ENCODE results near the gene CBX3. TPM values are rescaled to one million over a fixed set of nuclear protein-coding genes. Genes with fewer than 3 reads are reported as not detected.

The CBX3 gene
- total and polyA plus RNA-seq, 12 donors, result 35.2 to 203 (median 87.8) TPM

DNA sequence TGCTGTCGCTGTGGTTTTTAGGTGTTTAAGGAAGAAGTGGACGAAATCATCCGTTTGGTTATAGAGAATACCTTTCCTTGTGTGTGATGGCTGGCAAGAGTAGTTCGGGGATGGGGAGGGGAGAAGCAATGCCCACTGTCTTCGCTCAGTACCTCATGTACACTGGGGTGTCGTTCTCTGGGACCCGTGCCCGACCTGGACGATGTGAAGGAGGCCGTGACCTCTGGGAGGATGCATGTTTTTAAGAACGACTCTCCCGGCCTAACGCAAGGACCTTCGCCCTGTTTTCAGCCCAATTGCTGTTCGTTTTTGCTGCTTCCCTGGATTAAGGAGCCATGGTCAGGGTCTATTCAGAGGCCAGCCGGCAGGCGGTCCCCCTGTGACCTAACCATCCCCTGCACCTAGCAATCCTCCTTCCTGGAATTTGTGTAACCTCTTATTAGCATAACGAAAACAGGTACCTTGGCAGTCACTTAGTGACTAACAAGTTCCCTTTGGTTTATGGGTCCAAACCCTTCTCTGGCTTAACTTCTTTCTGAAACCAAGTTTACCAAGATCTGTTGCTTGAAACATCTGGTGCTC is 48.2 kb upstream of the CBX3 start:
- Histone ChIP-seq H3K27me3 (peaks cover 17% of the 10 kb centered on the region), H3K36me3 (replicated peaks in 1 of 2) (no peaks in the 10 kb centered on the region), H3K4me1 (replicated peaks in 1 of 2) (peaks cover 0 to 6% of the 10 kb centered on the region in 2 donors), H3K9me3 (replicated peaks in 1 of 3) (no peaks in the 10 kb centered on the region), H3K4me3 (peak overlapping the region in 1 of 4 donors; percentile 82), H3K27ac (no peak overlapping the region)
- intact Hi-C loops (cut with DNase I), result no loop called here
- no peak for TF ChIP-seq POLR2A (IDR thresholded peaks at IDR 0.05)
- TF ChIP-seq, protein P1, sequence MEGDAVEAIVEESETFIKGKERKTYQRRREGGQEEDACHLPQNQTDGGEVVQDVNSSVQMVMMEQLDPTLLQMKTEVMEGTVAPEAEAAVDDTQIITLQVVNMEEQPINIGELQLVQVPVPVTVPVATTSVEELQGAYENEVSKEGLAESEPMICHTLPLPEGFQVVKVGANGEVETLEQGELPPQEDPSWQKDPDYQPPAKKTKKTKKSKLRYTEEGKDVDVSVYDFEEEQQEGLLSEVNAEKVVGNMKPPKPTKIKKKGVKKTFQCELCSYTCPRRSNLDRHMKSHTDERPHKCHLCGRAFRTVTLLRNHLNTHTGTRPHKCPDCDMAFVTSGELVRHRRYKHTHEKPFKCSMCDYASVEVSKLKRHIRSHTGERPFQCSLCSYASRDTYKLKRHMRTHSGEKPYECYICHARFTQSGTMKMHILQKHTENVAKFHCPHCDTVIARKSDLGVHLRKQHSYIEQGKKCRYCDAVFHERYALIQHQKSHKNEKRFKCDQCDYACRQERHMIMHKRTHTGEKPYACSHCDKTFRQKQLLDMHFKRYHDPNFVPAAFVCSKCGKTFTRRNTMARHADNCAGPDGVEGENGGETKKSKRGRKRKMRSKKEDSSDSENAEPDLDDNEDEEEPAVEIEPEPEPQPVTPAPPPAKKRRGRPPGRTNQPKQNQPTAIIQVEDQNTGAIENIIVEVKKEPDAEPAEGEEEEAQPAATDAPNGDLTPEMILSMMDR (IDR thresholded peaks at IDR 0.05), result no peak
- DNase-seq, result no peak
- WGBS, 4 donors, result 34 to 49% (median 37%) methylated on average over 15 to 18 of the region's 18 CpGs

DNA sequence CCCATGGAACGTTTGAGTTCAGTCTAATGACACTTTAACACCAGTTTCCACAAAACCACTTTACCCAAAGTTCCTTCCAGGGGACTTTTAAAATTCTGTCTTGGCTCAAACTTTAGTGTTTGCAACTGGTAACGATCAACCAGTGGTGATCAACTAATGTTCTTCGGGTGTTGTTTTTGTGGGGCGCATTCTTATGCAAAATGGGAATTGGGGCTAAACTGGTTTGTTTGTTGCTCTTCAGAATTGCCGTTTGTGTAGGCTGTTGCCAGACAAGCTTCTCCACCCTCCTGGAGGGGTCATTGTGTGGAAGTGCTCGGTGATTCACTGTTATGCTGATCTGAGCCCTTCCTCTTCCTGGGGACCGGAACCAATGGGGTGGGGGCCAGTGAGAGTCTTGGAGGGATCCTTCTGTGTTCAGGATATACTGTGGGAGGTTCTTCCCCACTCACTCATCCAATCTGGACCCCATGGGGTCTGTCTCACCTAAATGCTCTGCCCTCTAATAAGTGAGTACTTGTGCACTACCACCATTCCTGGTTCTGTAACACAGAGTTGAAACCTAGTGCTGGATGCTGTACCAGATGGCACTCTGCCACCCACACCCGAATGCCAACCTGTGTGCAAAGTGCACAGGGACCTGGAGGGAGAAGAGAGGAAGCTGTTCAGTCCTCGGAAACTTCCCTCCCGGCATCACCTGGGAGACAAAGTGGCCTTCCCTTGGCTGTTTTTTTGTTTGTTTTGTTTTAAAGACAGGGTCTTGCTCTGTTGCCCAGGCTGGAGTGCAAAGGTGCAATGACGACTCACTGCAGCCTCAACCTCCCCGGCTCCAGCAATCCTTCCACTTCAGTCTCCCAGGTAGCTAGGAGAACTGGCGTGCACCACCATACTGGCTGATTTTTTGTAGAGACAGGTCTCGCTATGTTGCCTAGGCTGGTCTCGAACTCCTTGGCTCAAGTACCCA is 47.4 kb upstream of the CBX3 start:
- no peak for DNase-seq
- Histone ChIP-seq H3K27me3 (peaks cover 17% of the 10 kb centered on the region), H3K9me3 (replicated peaks in 1 of 3) (no peaks in the 10 kb centered on the region), H3K27ac (no peak overlapping the region), H3K4me1 (replicated peaks in 1 of 2) (peaks cover 0 to 6% of the 10 kb centered on the region in 2 donors), H3K36me3 (replicated peaks in 1 of 2) (no peaks in the 10 kb centered on the region), H3K4me3 (no peak overlapping the region)
- intact Hi-C loops (cut with DNase I), result no loop called here
- 75 to 78% (median 77%) methylated on average over 15 of the region's 15 CpGs for WGBS, 4 donors
- TF ChIP-seq, protein P1 (IDR thresholded peaks at IDR 0.05), result no peak
- no peak for TF ChIP-seq POLR2A (IDR thresholded peaks at IDR 0.05)

DNA sequence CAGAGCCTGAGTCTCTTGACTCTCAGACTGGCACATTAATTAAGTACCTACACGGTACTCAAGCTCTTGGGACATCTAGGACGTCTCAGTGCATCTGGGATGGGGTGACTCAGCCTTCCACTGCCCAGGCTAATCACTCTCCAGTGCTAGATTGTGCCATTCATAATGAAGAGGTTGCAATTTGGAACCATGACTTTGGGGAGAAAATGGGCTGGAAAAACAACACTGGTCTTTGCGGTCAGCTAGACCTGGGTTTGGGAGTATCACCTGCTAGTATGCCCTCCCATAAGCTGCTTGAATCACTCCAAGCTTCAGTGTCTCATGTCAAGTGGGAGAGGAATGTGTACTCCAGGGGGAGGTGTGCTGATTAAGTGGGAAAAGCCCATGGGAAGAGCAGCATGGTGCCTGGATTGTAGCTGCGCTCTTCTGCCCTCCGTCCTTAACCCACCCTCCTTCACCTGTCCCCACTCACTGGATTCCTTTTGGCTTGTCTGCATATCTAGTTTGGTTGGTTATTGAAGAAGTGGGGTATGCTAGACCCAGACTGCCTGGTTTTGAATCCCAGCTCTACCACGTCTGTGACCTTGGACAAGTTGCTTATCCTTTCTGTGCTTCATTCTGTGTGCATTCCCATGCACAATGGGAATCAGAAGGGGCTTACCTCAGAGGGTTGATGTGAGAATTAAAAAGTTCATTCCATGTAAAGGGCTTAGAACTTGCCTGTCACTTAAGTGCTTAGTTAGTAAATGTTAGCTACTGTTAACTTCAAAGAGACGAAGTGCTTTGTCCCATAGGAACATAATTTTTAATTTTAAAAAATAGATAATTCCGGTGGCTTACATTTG is 45.8 kb upstream of the CBX3 start:
- intact Hi-C loops (cut with DNase I), result no loop called here
- H3K27me3 ChIP-seq, result peaks cover 17% of the 10 kb centered on the region
- H3K27ac ChIP-seq, result peak overlapping the region in 1 of 5 donors; percentile 12
- TF ChIP-seq, protein P1 (IDR thresholded peaks at IDR 0.05), result no peak
- no peak for TF ChIP-seq POLR2A (IDR thresholded peaks at IDR 0.05)
- H3K9me3 ChIP-seq (replicated peaks in 1 of 3), result no peaks in the 10 kb centered on the region
- H3K4me1 ChIP-seq (replicated peaks in 1 of 2), result peaks cover 0 to 6% of the 10 kb centered on the region in 2 donors
- DNase-seq, result no peak
- WGBS, 4 donors, result 56 to 60% (median 58%) methylated on average over 7 to 8 of the region's 8 CpGs
- peak overlapping the region in 1 of 4 donors; percentile 23 for H3K4me3 ChIP-seq
- no peaks in the 10 kb centered on the region for H3K36me3 ChIP-seq (replicated peaks in 1 of 2)
